HepG2 (cell line): ENCODE measurements around the gene AUTS2. TPM values are rescaled to one million over a fixed set of nuclear protein-coding genes. Genes with fewer than 3 reads are reported as not detected.

Experiments used
- ATAC-seq: fragments of 200-7000 bp; cut with Tn5 transposase; 3 replicates; pipeline ENCODE4 v1.9.1; 2020; ENCODE audit warnings: mild to moderate bottlenecking, moderate library complexity
- BruUV-seq: library from RNA; stranded (reverse); fragments of 400-500 nt; replicated peaks from 2 replicates; lab custom pipeline; 2021; lab: Mats Ljungman, UMichigan
- CTCF ChIA-PET: fragments of 300-600 bp; formaldehyde crosslinking; extraction: SDS; loops from one replicate; lab custom pipeline; 2021; ENCODE audit warnings: low total read pairs, inconsistent platforms, low intra/inter-chr PET ratio; lab: Yijun Ruan, JAX
- POLR2A ChIA-PET: fragments of 350-600 bp; sonication (Branson Sonifier 250); formaldehyde crosslinking; loops from one replicate; lab custom pipeline; 2020; ENCODE audit warnings: antibody characterized with exemption, inconsistent platforms; lab: Yijun Ruan, JAX
- DNase-seq: peaks from one replicate; pipeline ENCODE4 v3.0.0-alpha.2; 2015; ENCODE audit warnings: low spot score
- FAIRE-seq: peaks from 3 replicates; lab custom pipeline; 2011; peaks lifted over from hg19 to GRCh38; lab: Jason Lieb, UNC
- H2AFZ ChIP-seq: one replicate; pipeline ENCODE4 v1.6.1; 2011; ENCODE audit warnings: low read length, inconsistent platforms
- H3K27ac ChIP-seq: fragments of 300-600 bp; 3 replicates; pipeline ENCODE4 v1.8.0; 2011; ENCODE audit warnings: mixed run types, mild to moderate bottlenecking, mixed read lengths, low read length, inconsistent platforms; ENCODE audit not compliant: insufficient read depth; ENCODE audit errors: extremely low read length
- H3K27me3 ChIP-seq, 2 experiments: fragments of 200-600 bp in 1 of 2; 2 replicates in 1 of 2; 3 replicates in 1 of 2; pipeline versions ENCODE4 v1.6.0 to v1.8.0; 2011; ENCODE audit warnings: low read length in 2 of 2, mild to moderate bottlenecking in 2 of 2, moderate library complexity in 2 of 2, inconsistent platforms in 1 of 2; ENCODE audit not compliant: insufficient read depth in 2 of 2, control insufficient read depth in 1 of 2
- H3K36me3 ChIP-seq, 2 experiments: fragments of 200-600 bp in 1 of 2; replicated peaks in 1 of 2; 2 replicates in 1 of 2; 3 replicates in 1 of 2; pipeline versions ENCODE4 v1.5.1 to v1.8.0; 2011; ENCODE audit warnings: low read length in 2 of 2, inconsistent platforms in 1 of 2; ENCODE audit not compliant: insufficient read depth in 2 of 2, control insufficient read depth in 1 of 2
- H3K4me1 ChIP-seq: 2 replicates; pipeline ENCODE4 v1.5.1; 2012; ENCODE audit warnings: low read length, inconsistent platforms; ENCODE audit not compliant: insufficient read depth
- H3K4me2 ChIP-seq: 2 replicates; pipeline ENCODE4 v1.6.0; 2011; ENCODE audit warnings: low read depth, low read length, inconsistent platforms
- H3K4me3 ChIP-seq, 3 experiments: fragments of 200-600 bp in 1 of 3; sonication (generic), shearing (Covaris generic) in 1 of 3; replicated peaks in 1 of 3; 2 replicates each; pipeline ENCODE4 v1.5.1; 2011 to 2016; ENCODE audit warnings: low read length in 3 of 3, inconsistent platforms in 2 of 3, low read depth in 2 of 3, mild to moderate bottlenecking in 2 of 3, control low read depth in 1 of 3, mixed read lengths in 1 of 3; ENCODE audit not compliant: insufficient read depth in 1 of 3
- H3K79me2 ChIP-seq: one replicate; pipeline ENCODE4 v1.6.1; 2011; ENCODE audit warnings: low read length, inconsistent platforms; ENCODE audit not compliant: insufficient read depth
- H3K9ac ChIP-seq: 2 replicates; pipeline ENCODE4 v1.6.0; 2011; ENCODE audit warnings: mild to moderate bottlenecking, low read depth, low read length, inconsistent platforms; ENCODE audit not compliant: insufficient read depth
- H3K9me3 ChIP-seq: 2 replicates; pipeline ENCODE4 v1.5.1; 2012; ENCODE audit warnings: mild to moderate bottlenecking, low read length
- H4K20me1 ChIP-seq: 2 replicates; pipeline ENCODE4 v1.6.0; 2011; ENCODE audit warnings: inconsistent platforms, mild to moderate bottlenecking, low read length, moderate library complexity; ENCODE audit not compliant: insufficient read depth
- BCL6 ChIP-seq: IDR thresholded peaks from 2 replicates; pipeline ENCODE4 v1.6.1; 2016; ENCODE audit warnings: missing genetic modification reagents, missing compliant biosample characterization
- CEBPB ChIP-seq: IDR thresholded peaks from 2 replicates; pipeline ENCODE4 v1.6.1; 2011; ENCODE audit warnings: low read depth, low read length, improper control_type of control experiment, borderline replicate concordance
- PREB ChIP-seq: sonication (generic); formaldehyde crosslinking; IDR thresholded peaks from 2 replicates; pipeline ENCODE4 v1.4.0; 2020; ENCODE audit warnings: missing genetic modification reagents
- REL ChIP-seq: sonication (generic); formaldehyde crosslinking; conservative IDR thresholded peaks from 2 replicates; pipeline ENCODE4 v1.8.0; 2022; ENCODE audit warnings: mild to moderate bottlenecking, missing genetic modification reagents, moderate library complexity
- TOPORS ChIP-seq: sonication (generic); formaldehyde crosslinking; IDR thresholded peaks from 2 replicates; pipeline ENCODE4 v1.8.0; 2023; ENCODE audit warnings: mild to moderate bottlenecking, missing genetic modification reagents
- ZNF687 ChIP-seq: sonication (generic); formaldehyde crosslinking; IDR thresholded peaks from 2 replicates; pipeline ENCODE4 v1.5.1; 2020; ENCODE audit warnings: mild to moderate bottlenecking, missing genetic modification reagents, moderate library complexity
- WGBS: methylation state at CpG from one replicate; pipeline ENCODE4 v1.1.6; 2017; ENCODE audit warnings: low lambda C conversion rate; 5-methylcytosine and 5-hydroxymethylcytosine counted together
- in situ Hi-C: cut with HindIII; loops from 2 replicates; pipeline ENCODE4 v1.10.0; 2017; ENCODE audit warnings: low pct_unique_long_range_greater_than_20kb; ENCODE audit not compliant: extremely low pct_ligation_motif_present
- intact Hi-C: fragments of 100-400 bp; cut with micrococcal nuclease; formaldehyde crosslinking; loops from one replicate; pipeline ENCODE4 v1.10.0; 2022; ENCODE audit not compliant: unreplicated experiment
- polyA plus RNA-seq, 8 experiments: library from polyadenylated mRNA; depleted of rRNA in 3 of 8; stranded (reverse) in 7 of 8; unstranded in 1 of 8; fragments of >200 nt; fragmentation: Illumina TruSeq in 4 of 8; extraction: Trizol in 4 of 8; gene quantifications; 2 replicates each; pipeline versions ENCODE4 v1.2.1 to v1.2.3, GENCODE V29; 2011 to 2016; ENCODE audit warnings: low read depth in 4 of 8, missing spikeins in 1 of 8, mixed read lengths in 1 of 8; ENCODE audit not compliant: insufficient read depth in 1 of 8
- total RNA-seq, 5 experiments: library from RNA; depleted of rRNA; stranded (reverse); fragments of >200 nt; fragmentation: Illumina TruSeq; extraction: Trizol; gene quantifications; 2 replicates each; pipeline ENCODE4 v1.2.3, GENCODE V29; 2016; ENCODE audit warnings: low read depth in 1 of 5
- TF ChIP-seq, protein P1 (sequence below): sonication (generic); formaldehyde crosslinking; IDR thresholded peaks from 2 replicates; pipeline ENCODE4 v1.5.0; 2020; ENCODE audit warnings: missing genetic modification reagents, mild to moderate bottlenecking, borderline replicate concordance
- TF ChIP-seq, protein P2 (sequence below): sonication (generic); formaldehyde crosslinking; conservative IDR thresholded peaks from 2 replicates; pipeline ENCODE4 v1.8.0; 2022; ENCODE audit warnings: missing genetic modification reagents

Gene AUTS2
- total and polyA plus RNA-seq, 2 of the 13 experiments (the other 11 are each of a cell fraction or from before 2014, with no cell fraction given) = 0.38 TPM; not detected in 1

- Histone ChIP-seq H2AFZ (no peak overlapping the region), H3K36me3 (no peaks in the 10 kb centered on the region), H3K9me3 (no peaks in the 10 kb centered on the region), H3K79me2 (no peaks in the 10 kb centered on the region), H3K27ac (no peak overlapping the region), H3K4me3 (no peak overlapping the region), H3K27me3 (no peaks in the 10 kb centered on the region), H3K4me2 (no peak overlapping the region), H3K9ac (no peak overlapping the region), H3K4me1 (no peaks in the 10 kb centered on the region), H4K20me1 (no peaks in the 10 kb centered on the region; the same call in 1 of the 2 replicates)
- ChIA-PET CTCF (no interaction called here), POLR2A (no interaction called here)
- FAIRE-seq (no peak), DNase-seq (no peak), ATAC-seq (no peak)
- in situ Hi-C loops = no loop called here
- TF ChIP-seq CEBPB = peak; percentile 13; the same call in 1 of the 2 replicates
- TF ChIP-seq, protein P1, sequence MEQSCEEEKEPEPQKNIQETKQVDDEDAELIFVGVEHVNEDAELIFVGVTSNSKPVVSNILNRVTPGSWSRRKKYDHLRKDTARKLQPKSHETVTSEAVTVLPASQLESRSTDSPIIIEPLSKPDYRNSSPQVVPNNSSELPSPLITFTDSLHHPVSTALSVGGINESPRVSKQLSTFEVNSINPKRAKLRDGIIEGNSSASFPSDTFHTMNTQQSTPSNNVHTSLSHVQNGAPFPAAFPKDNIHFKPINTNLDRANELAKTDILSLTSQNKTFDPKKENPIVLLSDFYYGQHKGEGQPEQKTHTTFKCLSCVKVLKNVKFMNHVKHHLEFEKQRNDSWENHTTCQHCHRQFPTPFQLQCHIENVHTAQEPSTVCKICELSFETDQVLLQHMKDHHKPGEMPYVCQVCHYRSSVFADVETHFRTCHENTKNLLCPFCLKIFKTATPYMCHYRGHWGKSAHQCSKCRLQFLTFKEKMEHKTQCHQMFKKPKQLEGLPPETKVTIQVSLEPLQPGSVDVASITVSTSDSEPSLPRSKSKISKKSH (CRISPR knock-in tag) = no peak
- no TSS peak for BruUV-seq
- WGBS = 32% methylated on average over 4 of the region's 4 CpGs
- intact Hi-C loops = no loop called here
These were observed 270.6 kb downstream of the AUTS2 start for GRCh38 chr7:69868921-69869320.

- Histone ChIP-seq H3K9me3 (no peaks in the 10 kb centered on the region), H3K79me2 (no peaks in the 10 kb centered on the region), H2AFZ (no peak overlapping the region), H3K4me3 (no peak overlapping the region), H3K27me3 (no peaks in the 10 kb centered on the region), H3K9ac (no peak overlapping the region), H4K20me1 (no peaks in the 10 kb centered on the region; the same call in 1 of the 2 replicates), H3K36me3 (no peaks in the 10 kb centered on the region), H3K27ac (no peak overlapping the region), H3K4me2 (no peak overlapping the region), H3K4me1 (no peaks in the 10 kb centered on the region)
- POLR2A ChIA-PET = no interaction called here
- no peak for FAIRE-seq
- intact Hi-C loops (no loop called here), in situ Hi-C loops (no loop called here)
- CTCF ChIA-PET = no interaction called here
- no TSS peak for BruUV-seq
- ATAC-seq = no peak
- 51% methylated on average over 7 of the region's 7 CpGs for WGBS
- DNase-seq = no peak
- TF ChIP-seq PREB (CRISPR knock-in tag) = no peak
- TF ChIP-seq, protein P2, sequence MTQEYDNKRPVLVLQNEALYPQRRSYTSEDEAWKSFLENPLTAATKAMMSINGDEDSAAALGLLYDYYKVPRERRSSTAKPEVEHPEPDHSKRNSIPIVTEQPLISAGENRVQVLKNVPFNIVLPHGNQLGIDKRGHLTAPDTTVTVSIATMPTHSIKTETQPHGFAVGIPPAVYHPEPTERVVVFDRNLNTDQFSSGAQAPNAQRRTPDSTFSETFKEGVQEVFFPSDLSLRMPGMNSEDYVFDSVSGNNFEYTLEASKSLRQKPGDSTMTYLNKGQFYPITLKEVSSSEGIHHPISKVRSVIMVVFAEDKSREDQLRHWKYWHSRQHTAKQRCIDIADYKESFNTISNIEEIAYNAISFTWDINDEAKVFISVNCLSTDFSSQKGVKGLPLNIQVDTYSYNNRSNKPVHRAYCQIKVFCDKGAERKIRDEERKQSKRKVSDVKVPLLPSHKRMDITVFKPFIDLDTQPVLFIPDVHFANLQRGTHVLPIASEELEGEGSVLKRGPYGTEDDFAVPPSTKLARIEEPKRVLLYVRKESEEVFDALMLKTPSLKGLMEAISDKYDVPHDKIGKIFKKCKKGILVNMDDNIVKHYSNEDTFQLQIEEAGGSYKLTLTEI (CRISPR knock-in tag) = no peak
- no peak for TF ChIP-seq TOPORS (CRISPR knock-in tag)
- no peak for TF ChIP-seq REL (CRISPR knock-in tag)
- TF ChIP-seq ZNF687 = no peak
- no peak for TF ChIP-seq BCL6 (CRISPR knock-in tag)
These were observed 273.1 kb downstream of the AUTS2 start for GRCh38 chr7:69871213-69871885.
